RPMI8226 (cell line): ENCODE data around the gene NOS1AP.
"Not testable (repeated sequence)": the region's sequence is repeated elsewhere in the genome, so short reads cannot be mapped to it uniquely, and the experiment has no call there.

Experiments used
- DNase-seq: peaks from one replicate; pipeline ENCODE4 v3.0.0-alpha.2; 2015

The NOS1AP gene

DNA sequence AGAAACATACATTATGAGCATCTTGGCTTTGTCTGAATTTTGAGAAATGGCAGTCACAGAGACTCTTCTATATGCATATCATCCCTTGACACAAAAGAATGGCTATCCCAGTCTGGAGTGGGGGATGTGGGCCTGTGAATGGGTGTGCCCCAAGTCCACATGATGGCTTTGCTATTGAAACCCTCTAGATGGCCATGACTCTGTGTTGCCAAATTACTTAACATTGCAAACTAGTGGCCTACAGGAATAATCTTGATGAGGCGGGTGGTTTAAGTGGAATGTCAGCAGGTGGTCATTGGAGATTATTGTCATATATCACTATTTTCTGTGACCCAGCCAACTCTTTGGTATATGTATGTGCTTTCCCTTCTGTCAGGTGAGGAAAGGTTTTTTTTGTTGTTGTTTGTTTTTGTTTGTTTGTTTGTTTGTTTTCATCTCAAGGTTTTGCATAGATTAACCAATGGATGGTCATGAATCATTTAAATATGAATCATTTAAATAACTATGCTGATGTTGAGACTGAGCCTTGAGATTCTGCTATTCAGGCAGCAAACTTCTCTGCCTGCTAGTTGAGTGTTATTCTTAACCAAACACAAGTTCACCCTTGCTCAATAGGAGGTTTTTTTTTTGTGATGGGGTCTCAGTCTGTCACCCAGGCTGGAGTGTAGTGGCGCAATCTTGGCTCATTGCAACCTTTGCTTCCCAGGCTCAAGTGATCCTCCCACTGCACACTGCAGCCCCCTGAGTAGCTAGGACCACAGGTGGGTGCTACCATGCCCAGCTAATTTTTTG lies 103.0 kb downstream of the NOS1AP start:
- DNase-seq = no peak

DNA sequence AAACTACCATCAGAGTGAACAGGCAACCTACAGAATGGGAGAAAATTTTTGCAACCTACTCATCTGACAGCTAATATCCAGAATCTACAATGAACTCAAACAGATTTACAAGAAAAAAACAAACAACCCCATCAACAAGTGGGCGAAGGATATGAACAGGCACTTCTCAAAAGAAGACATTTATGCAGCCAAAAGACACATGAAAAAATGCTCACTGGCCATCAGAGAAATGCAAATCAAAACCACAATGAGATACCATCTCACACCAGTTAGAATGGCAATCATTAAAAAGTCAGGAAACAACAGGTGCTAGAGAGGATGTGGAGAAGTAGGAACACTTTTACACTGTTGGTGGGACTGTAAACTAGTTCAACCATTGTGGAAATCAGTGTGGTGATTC lies 104.1 kb downstream of the NOS1AP start:
- not testable (repeated sequence) for DNase-seq

DNA sequence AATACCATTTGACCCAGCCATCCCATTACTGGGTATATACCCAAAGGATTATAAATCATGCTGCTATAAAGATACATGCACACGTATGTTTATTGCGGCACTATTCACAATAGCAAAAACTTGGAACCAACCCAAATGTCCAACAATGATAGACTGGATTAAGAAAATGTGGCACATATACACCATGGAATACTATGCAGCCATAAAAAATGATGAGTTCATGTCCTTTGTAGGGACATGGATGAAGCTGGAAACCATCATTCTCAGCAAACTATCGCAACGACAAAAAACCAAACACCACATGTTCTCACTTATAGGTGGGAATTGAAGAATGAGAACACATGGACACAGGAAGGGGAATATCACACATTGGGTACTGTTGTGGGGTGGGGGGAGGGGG lies 104.5 kb downstream of the NOS1AP start:
- not testable (repeated sequence) for DNase-seq

DNA sequence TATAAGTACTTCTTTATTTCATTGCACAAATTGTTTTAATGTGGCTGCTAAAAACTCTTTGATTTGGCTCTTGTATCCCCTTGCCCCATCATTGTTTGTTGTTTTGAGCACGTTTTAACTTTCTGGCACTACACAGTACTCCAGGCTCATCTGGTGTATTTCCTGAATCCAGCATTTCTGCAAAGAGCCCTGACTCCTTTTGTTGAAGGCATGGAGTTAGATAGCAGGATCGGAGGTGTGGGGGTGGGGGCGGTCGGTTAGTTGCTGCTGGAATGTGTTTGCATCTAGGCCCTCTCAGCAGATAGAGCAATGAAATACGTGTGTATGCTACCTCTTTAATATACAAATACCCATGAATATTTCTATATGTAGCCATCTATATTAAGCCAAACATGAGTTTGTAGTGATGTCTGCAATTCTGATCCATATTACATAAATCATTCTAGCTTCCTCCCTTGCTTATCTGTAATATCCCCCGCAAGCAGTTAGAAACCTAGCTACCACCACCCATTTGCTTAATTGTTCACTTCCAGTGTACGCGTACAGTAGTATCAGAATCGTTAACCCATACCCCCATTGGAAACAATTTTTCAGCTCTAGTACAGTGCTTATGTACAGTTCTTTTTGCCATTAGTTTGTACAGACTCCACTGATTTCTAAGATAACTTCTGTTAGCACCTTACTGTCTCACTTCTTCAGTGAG lies 106.0 kb downstream of the NOS1AP start:
- no peak for DNase-seq

DNA sequence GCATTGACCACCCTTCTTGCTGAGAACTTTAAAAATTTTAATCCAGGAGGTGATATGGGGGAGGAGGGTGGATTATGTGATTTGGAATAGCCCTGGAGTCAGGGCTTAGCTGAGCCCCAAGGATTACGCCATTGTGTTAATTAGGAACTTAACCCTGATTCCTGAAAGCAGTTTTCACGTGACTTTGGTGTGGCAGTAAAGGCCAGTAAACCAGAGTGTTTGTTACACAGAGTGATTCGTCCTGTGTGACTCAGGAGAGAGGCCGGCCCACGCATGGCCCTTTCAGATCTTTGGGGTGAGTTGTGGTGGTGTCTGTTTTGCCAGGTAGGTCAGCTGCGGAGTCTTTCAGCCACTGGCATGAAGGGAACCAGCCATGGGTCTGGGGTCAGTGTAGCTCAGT lies 107.6 kb downstream of the NOS1AP start:
- DNase-seq = no peak

DNA sequence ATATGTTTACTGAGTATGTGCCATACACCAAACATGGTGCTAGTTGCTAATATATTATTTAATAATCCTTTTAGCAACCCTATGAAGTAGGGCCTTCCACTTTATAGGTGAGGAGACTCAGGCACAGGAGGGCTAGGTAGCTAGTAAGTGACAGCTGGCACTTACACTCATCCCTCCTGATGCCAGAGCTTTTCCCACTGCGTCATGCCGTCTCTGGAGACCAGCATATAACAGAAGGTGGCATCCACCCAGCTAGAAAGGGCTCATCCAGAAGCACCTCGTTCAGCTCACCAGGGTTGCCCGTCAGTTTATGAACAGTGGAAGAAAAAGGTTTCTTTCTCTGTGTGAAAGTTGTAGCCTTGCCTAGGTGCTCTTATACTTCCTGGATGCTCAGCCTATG lies 108.9 kb downstream of the NOS1AP start:
- DNase-seq = no peak

DNA sequence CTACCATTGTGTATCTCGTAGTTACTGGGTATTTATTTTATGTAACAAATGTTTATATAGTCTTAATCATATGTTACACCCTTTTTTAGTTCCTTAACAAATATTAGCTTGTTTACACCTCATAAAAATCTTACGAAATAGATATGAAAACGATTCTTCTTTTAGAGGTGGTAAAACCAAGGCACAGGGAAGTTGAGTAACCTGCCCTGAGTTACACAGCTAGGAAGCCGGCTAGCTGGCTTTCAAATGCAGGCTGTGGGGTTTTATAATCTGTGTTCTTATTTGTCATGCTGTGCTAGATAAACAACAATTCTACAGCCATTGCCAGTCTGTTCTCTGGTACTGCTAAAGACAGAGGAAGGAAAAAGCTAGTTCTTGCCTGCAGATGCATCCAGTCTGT lies 109.6 kb downstream of the NOS1AP start:
- DNase-seq = no peak

DNA sequence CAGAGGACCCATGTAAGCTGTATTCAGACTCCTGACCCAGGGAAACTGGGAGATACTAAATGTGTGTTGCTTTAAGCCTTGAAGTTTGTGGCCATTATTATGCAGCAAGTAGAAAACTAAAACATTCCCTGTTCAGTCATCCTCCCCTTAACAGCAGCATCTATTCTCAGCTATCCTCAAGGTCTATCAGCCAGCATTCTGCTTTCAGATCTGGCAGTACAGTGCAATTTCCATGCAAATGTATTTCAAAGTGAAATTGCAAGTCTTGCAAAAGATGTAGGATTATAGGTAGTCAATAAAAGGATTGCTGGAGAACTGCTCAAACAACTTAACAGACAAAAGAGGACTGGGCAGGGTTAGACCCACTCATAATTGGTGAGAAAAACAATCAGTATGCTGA lies 111.3 kb downstream of the NOS1AP start:
- no peak for DNase-seq

DNA sequence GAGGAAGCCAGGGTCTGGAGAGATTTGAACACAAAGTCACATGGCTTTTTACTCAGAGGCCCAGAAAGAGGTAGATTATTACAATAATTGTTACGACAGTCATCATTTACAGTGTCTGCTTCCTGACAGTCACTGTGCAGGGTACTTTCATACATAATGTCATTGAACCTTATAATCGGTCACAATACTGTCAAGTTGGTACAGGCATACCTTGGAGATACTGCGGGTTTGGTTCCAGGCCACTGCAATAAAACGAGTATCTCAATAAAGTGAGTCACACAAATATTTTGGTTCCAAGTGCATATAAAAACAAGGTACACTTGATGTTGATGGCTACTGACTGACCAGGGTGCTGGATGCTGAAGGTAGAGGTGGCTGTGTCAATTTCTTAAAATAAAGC lies 112.6 kb downstream of the NOS1AP start:
- no peak for DNase-seq

DNA sequence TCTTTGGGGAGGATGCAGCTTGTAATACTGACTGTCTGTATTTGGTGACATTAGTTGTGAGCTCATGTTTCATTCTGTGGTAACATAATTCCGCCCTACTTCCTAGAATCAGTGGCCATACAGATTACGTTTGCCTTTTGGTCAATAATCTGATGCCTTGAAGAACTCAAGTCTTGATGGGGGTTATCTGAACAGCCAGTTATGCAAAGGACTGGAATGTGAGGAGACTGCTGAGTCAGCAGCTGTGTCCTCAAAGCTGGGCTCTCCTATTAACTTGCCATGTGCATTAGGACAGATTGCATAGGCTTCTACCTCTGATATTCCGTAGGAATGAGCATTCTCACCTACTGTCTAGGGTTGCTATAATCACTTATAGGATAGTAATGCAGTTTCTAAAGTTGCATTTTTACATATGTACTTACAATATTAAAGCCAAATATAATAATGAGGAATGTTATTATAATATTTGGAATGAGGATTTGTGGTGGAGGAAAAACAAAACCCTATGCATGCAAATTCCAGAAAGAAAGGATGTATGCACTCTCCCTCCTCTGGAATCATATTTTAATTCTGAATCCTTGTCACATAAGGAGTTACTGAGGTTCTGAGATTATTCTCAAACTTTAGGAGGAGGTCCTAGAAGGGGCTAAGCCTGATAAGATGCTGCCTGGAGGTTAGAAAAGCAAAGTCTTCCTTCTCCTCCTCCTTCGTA lies 116.0 kb downstream of the NOS1AP start:
- no peak for DNase-seq

DNA sequence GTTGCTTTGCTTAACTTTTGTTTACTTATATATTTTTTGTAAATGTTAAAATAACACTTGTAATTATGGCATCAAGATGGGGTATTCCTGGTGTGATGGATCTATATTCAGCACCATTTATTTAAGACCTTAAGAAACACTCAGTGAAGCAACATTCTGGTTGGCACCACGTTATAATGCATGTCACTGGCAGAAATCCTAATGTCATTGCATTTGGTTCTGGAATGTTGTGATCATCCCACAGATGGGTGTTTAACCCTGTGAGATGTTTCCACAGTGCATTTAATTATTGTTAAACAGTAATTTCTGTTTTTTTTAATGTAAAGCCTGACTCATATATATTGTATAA lies 116.5 kb downstream of the NOS1AP start:
- no peak for DNase-seq

DNA sequence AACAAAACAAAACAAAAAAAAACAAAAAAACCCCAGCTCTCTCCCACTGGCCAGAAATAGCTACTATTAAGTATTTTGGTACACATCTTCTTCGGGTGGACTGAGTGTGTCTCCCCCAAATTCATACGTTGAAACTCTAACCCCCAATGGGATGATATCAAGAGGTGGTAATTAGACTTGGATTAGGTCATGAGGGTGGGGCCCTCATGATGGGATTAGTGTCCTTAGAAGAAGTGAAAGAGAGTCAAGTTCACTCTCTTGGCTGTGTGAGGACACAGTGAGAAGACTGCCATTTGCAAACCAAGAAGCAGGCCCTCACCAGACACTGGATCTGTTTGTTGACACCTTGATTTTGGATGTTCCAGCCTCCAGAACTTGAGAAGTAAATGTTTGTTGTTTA lies 116.9 kb downstream of the NOS1AP start:
- no peak for DNase-seq

DNA sequence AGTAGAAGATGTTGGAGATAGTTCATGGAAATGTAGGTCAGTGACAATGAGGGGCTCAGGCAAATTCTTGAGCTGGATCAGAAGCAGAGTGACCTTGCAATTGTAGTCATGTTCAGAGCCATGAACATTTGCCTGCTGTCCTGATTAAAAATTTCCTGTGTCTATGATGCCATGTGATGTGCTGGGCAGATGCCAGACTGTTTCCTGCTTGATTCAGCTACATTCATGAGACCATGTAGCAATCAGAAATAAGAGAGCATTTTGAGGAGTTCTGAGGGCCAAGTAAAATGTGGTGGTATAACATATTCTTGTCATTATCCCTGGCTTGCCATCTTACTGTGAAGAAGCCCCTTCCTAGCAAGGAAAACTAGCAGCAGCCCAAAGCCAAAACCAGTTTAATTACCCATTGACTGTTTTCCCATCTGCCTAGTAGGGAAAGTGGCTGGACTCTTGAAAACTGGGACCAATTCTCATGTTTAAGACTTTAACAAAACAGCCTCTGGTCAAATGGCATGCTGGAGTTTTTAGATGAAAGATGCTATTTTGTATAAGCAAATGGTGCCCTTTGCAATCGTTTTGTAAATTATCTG lies 118.3 kb downstream of the NOS1AP start:
- DNase-seq = no peak

DNA sequence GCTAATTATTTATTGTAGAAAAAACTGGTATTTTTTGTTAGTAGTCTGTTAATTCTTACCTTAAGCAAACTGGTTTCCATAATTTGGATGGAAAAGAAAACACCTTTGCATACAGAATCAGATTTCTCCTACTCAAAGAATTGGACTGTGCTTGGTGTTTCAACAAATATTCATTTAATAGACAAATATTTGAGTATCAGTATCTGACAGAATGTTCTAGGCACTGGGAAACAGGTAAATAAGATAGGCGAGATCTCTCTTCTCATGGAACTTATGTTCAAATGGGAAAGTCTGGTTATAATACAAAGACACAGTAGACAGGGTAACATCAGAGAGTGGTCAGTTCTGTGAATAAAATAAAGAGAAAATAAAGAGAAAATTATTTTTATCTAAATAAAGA lies 119.9 kb downstream of the NOS1AP start:
- no peak for DNase-seq

DNA sequence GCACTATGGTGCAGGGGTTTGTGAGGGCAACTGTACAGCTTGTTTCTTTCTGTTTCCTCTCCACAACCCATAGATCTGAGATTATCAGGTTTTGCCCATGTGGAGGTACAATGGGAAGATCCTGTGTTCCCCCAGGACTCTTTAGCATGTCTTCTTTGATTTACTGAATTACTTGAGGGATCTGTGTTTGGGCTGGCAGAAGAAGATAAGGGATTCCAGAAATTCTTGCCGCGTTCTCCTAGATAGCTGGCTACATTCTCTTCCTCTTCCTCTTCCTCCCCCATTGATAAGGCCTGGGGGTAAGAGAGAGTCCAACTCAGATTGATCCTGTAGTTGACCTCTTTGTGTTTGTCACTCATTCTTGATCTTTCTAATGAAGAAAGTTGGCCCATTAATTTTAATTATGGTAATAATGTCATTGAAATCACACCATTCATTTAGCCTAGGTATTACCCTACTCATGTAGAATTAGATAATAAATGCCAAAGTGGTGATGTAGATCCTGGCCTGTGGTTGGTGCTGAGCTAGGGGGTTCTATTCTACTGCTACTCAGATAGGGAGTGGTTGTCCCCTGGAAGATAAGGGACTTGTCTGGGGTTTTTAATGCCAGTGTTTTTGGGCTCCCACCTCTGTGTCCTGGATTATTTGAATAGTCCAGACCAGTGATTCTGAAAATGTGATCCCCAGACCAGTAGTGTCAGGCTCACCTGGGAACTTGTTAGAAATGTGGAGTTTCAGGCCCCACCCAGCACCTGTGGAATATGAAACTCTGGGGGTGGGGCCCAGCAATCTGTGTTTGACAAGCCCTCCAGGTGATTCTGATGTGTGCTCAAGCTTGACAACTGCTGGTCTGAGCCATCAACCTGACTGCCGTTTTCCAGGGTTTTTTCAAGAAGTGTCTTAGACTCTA lies 122.2 kb downstream of the NOS1AP start:
- DNase-seq = no peak

DNA sequence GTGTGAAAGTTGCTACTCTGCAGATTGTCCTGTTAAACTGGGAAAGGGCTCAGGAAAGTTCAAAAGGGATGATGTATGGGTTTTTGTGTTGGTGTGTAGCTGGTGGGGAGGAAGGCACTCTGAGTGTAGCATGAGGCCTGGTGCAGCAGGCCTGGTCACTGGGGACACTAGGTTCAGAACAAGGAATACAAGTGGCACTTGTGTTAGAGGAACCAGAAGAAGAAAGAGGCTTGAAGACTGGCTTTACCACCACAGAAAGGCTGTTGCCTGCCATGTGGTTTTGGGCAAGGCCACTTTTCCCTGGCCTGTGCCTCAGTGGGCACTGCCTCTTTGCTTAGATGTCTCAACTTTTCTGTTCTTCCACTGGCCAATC lies 122.8 kb downstream of the NOS1AP start:
- DNase-seq = no peak

DNA sequence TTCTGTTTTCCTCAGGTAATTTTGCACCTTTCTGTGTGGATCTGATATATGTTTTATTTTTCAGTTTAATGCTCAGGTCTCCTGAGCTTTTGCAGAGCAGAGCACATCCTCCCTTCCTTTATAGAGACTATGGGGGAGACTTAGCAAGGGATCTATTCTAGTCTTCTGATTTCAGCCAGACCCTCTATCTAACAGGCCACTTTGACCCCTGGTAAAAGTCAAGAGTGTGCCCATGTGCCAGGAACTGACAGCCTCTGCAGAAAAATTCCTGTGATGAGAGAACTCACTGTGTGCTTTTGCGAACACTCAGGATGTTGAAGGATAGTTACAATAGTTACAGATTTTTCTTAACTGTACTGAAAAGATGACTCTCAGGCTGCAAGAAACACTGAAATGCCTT lies 123.3 kb downstream of the NOS1AP start:
- DNase-seq = no peak

DNA sequence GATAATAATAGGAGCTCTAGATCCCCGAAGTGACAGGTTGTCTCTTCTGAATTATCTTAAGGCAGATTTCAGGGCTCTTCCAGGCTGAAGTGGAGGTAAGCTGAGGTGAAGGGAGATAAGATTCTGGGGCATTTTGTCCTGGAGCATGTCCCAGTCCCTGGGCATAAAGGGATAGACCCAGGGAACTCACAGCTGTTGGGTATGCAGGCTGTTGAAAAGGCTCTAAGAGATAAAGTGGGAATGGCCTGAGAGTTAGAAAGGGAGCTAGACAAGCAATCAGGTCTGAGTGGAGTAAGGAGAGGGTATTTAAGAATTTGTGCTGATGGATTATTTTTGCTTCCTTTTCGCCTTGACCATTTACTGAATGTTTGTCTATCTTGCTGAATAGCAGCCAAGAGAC lies 123.7 kb downstream of the NOS1AP start:
- DNase-seq = no peak

DNA sequence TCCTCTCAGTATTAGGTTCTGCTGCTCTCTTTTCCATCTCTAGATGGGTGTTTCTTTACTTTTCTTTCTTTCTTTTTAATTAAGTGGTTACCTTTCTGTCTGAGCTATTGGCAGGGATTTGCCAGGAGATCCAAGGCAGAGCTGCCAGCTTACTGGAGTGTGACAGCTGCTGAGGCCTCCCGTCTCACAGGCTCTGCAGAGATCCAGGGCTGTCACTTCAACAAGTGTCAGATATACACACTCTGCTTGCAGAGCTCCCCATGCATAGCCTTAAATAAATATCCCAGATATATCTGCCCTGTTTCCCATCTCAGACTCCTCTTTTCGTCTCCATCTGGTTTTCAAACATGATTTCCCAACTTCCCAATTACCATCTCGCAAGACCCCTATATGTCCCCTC lies 124.3 kb downstream of the NOS1AP start:
- no peak for DNase-seq

DNA sequence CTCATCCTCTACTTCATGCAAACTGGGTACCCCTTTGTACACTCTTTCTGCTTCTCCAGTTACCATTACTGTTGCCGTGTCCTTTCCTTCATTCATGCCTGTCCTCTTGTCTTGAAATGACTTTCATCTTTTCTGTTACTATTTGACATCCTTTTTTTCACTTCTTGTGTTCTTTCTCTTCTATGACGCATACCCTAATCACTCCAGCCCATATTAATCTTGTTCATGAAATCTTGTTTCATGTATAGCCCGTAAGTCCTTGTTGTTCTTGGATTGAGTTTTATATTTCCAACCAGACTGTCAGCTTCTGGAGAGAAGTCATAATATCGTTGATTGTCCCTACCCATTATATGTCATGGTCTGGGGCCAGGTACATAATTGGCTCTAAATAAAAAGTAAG lies 126.1 kb downstream of the NOS1AP start:
- no peak for DNase-seq

DNA sequence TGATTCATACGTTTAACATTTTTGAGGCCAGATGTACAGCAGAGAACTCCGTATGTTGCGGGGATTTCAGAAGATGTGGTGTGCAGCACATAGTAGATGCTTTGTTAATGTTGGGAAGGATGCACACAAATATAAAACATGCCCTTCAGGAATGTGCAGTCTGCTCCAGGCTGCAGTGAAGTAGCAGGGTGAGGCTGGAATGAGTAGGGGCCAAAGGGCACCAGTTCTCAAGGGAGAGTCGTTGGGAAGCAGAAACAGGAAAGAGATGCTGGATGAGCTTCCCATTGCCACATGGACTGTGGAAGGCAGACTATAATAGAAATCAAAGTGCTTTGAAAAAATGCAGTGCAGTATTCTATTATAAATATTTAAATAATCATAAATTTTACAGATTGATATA lies 126.9 kb downstream of the NOS1AP start:
- DNase-seq = no peak

DNA sequence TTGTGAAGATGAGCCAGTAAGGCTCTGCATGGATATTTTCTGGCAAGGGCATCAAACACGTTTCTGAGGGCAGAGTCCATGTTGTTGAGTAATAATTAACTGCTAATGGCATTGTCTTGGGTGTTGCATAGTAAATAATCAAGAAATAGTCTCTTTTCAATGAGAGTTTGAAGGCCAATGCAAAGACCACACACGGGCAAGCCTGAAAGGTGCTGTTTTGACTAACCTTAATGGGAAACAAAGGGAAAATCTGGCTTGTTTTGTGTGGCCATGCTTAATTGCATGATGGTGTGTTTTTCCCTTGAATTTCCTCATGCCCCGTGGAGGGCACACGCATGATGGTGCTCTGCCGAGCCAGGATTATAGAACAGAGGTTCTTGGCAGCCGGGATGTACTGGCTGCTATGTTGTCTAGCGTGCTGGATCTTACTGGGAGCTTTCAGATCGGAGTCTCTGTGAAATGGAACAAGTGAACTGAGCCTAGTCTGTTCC lies 127.6 kb downstream of the NOS1AP start:
- no peak for DNase-seq
